ENCODE measurements around the gene ST6GALNAC5.

GRCh38 chr1:76870037-76870436, 2.8 kb downstream of the ST6GALNAC5 start:
- TF ChIP-seq POLR2A (IDR thresholded peaks at IDR 0.05) (no peak), CTCF (IDR thresholded peaks at IDR 0.05) (no peak)
